Caco-2 (cell line): ENCODE measurements around the gene ODAD3. TPM values are rescaled to one million over a fixed set of nuclear protein-coding genes. Genes with fewer than 3 reads are reported as not detected.

Experiments
- BruUV-seq: library from RNA; stranded (reverse); fragments of 400-500 nt; replicated peaks from 2 replicates; lab custom pipeline; 2021; lab: Mats Ljungman, UMichigan
- CTCF ChIA-PET: fragments of 300-600 bp; sonication (Branson Sonifier 250); formaldehyde crosslinking; loops from one replicate; lab custom pipeline; 2022; ENCODE audit warnings: antibody characterized with exemption; lab: Charles Lee
- POLR2A ChIA-PET: fragments of 300-600 bp; sonication (Branson Sonifier 250); formaldehyde crosslinking; loops from one replicate; lab custom pipeline; 2022; ENCODE audit warnings: antibody characterized with exemption; lab: Charles Lee
- DNase-seq, 2 experiments: peaks; one replicate each; pipeline versions ENCODE4 v3.0.0 to v3.0.0-alpha.2; 2020 to 2022
- H3K27me3 ChIP-seq: replicated peaks from 2 replicates; pipeline ENCODE4 v1.6.0; 2011; ENCODE audit warnings: low read length; ENCODE audit not compliant: control insufficient read depth, insufficient read depth
- H3K36me3 ChIP-seq: 2 replicates; pipeline ENCODE4 v1.5.1; 2011; ENCODE audit warnings: low read length; ENCODE audit not compliant: control insufficient read depth, insufficient read depth
- H3K4me1 ChIP-seq: fragments of 250-450 bp; sonication (Bioruptor Pico); 2 replicates; pipeline ENCODE4 v1.5.1; 2020; ENCODE audit warnings: mild to moderate bottlenecking
- H3K4me3 ChIP-seq: 2 replicates; pipeline ENCODE4 v1.5.1; 2011; ENCODE audit warnings: low read depth, mild to moderate bottlenecking, control low read depth, low read length
- H3K9me3 ChIP-seq: fragments of 250-450 bp; sonication (Bioruptor Pico); 2 replicates; pipeline ENCODE4 v1.5.1; 2020; ENCODE audit warnings: mild to moderate bottlenecking, moderate library complexity
- H3K27ac Mint-ChIP-seq: one replicate; pipeline ENCODE4 v1.8.0; 2022; ENCODE audit warnings: mixed read lengths; ENCODE audit not compliant: unreplicated experiment
- H3K27me3 Mint-ChIP-seq: one replicate; pipeline ENCODE4 v1.8.0; 2022; ENCODE audit warnings: mixed read lengths; ENCODE audit not compliant: insufficient read depth, unreplicated experiment
- H3K36me3 Mint-ChIP-seq: one replicate; pipeline ENCODE4 v1.8.0; 2022; ENCODE audit warnings: mild to moderate bottlenecking, mixed read lengths; ENCODE audit not compliant: insufficient read depth, unreplicated experiment
- H3K4me1 Mint-ChIP-seq: one replicate; pipeline ENCODE4 v1.8.0; 2022; ENCODE audit warnings: low read depth, mixed read lengths; ENCODE audit not compliant: unreplicated experiment
- H3K4me3 Mint-ChIP-seq: one replicate; pipeline ENCODE4 v1.8.0; 2022; ENCODE audit warnings: mild to moderate bottlenecking, moderate library complexity, mixed read lengths; ENCODE audit not compliant: unreplicated experiment
- H3K9me3 Mint-ChIP-seq: one replicate; pipeline ENCODE4 v1.8.0; 2022; ENCODE audit warnings: mixed read lengths; ENCODE audit not compliant: unreplicated experiment
- CTCF ChIP-seq, 2 experiments: fragments of 200-600 bp in 1 of 2; IDR thresholded peaks; 1 replicate in 1 of 2; 2 replicates in 1 of 2; pipeline versions ENCODE4 v1.5.1 to v1.8.0; 2011 to 2022; ENCODE audit warnings: antibody characterized with exemption in 1 of 2, control low read depth in 1 of 2, inconsistent platforms in 1 of 2, low read depth in 1 of 2, low read length in 1 of 2, mild to moderate bottlenecking in 1 of 2, moderate library complexity in 1 of 2; ENCODE audit not compliant: insufficient read depth in 1 of 2, severe bottlenecking in 1 of 2, unreplicated experiment in 1 of 2
- intact Hi-C: fragments of 100-400 bp; cut with micrococcal nuclease; formaldehyde crosslinking; loops from one replicate; pipeline ENCODE4 v1.10.0; 2022; ENCODE audit not compliant: unreplicated experiment
- total RNA-seq: library from RNA; stranded (reverse); gene quantifications from 2 replicates; pipeline ENCODE4 v1.2.3, GENCODE V29; 2022

ODAD3 gene
- total RNA-seq, 1 experiment from 2014 or later, result not detected

DNA sequence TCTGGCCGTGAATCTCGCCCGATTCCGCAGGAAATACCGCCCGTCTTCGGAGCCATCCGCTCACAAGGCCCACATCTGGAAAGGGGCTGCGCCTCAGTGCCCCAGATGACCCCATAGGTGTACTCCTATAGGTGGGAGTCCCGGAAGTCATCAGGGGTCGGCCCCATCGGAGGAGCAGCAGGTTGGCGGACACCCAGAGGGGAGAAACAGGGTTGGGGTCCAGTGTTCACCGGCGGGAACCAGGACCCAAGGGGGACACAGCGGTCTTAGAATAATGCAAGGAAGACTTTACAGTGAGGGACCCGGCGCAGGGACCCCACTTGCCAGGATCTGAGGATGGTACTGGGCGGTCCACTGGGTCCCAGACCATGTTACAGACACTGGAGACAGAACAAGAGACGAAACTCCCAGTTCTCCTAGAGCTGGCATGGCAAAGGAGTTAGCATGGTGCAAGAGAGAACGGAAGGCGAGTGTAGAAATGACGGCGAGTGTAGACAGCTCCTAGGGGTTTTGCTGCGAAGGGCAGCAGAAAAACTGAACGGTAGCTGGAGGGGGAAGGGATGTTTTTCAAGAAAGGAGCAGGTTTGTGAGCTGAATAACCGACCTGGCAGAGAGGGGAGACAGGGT is 11.6 kb downstream of the ODAD3 start:
- no peaks in the 10 kb centered on the region for H3K9me3 ChIP-seq
- DNase-seq, result no peak
- ChIA-PET POLR2A (interaction anchor here (0.7 kb wide), 1 partner anchor 433 kb away, joined by 13 read pairs; no protein-coding TSS in a partner anchor), CTCF (interaction anchor here (0.9 kb wide), 1 partner anchor 42 kb away, joined by 3 read pairs; no protein-coding TSS in a partner anchor)
- intact Hi-C loops, result no loop called here
- no TSS peak for BruUV-seq
- Mint-ChIP-seq H3K36me3 (no peaks in the 10 kb centered on the region), H3K9me3 (no peaks in the 10 kb centered on the region), H3K27me3 (no peaks in the 10 kb centered on the region), H3K4me1 (peaks cover 6% of the 10 kb centered on the region), H3K4me3 (no peak overlapping the region), H3K27ac (no peak overlapping the region)
- H3K4me3 ChIP-seq, result no peak overlapping the region
- TF ChIP-seq CTCF (IDR thresholded peaks at IDR 0.05; ENCODE audit: insufficient read depth in 1 of 2, low read depth in 1 of 2, low read length in 1 of 2, severe bottlenecking in 1 of 2, unreplicated experiment in 1 of 2), result no peak
- H3K36me3 ChIP-seq, result no peaks in the 10 kb centered on the region
- no peaks in the 10 kb centered on the region for H3K4me1 ChIP-seq
- H3K27me3 ChIP-seq, result no peaks in the 10 kb centered on the region

DNA sequence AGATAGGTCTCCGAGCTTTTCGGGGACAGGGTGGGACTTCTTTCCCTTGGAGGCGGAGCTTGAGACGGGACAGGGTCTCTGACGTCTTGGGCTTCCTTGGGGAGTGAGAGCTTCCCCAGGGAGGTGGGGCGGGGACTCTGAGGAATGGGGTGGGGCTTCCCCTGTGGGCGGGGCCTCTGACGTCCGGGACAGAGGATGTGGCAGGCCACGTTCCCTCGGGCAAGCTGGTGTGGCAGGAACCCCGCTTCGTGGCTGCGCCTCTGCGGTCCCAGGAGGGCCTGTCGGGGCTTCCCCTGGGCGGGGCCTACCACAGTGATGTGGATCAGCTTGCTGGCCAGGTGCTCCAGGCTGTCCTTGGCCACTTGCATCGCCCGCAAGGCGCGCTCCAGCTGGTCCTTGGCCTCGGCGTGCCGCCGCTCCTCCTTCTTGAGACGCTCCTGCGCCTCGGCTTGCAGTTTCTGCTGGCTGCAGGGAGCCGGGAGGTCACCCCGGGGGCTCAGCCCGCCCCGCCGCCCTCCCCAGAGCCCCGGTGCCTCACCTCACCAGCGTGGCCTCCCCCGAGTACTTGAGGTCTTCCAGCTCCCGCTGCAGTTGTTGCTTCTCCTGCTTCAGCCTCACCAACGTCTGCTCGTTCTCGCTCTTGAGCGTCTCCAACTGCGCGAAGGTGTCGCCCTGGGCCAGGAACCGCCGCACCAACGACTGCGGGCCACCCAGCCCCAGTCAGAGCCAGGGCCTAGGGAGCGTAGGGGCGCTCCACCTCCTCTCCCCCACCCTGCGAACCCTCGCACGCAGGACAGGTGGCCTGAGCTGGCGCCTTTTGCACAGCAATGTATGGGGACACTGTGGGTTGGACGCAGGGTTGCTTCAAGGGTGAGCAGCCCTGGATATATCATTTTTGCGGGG is 12.5 kb downstream of the ODAD3 start:
- Histone ChIP-seq H3K4me1 (no peaks in the 10 kb centered on the region), H3K4me3 (no peak overlapping the region), H3K36me3 (no peaks in the 10 kb centered on the region), H3K27me3 (no peaks in the 10 kb centered on the region), H3K9me3 (no peaks in the 10 kb centered on the region)
- Mint-ChIP-seq H3K27ac (no peak overlapping the region), H3K4me3 (no peak overlapping the region), H3K9me3 (no peaks in the 10 kb centered on the region), H3K4me1 (peaks cover 6% of the 10 kb centered on the region), H3K36me3 (no peaks in the 10 kb centered on the region), H3K27me3 (no peaks in the 10 kb centered on the region)
- no peak for TF ChIP-seq CTCF (IDR thresholded peaks at IDR 0.05; ENCODE audit: insufficient read depth in 1 of 2, low read depth in 1 of 2, low read length in 1 of 2, severe bottlenecking in 1 of 2, unreplicated experiment in 1 of 2)
- ChIA-PET POLR2A (no interaction called here), CTCF (interaction anchor here (0.7 kb wide), 1 partner anchor 154 kb away, joined by 3 read pairs; no protein-coding TSS in a partner anchor)
- no TSS peak for BruUV-seq
- intact Hi-C loops, result no loop called here
- DNase-seq, result peak in 1 of 2 experiments; percentile 55

DNA sequence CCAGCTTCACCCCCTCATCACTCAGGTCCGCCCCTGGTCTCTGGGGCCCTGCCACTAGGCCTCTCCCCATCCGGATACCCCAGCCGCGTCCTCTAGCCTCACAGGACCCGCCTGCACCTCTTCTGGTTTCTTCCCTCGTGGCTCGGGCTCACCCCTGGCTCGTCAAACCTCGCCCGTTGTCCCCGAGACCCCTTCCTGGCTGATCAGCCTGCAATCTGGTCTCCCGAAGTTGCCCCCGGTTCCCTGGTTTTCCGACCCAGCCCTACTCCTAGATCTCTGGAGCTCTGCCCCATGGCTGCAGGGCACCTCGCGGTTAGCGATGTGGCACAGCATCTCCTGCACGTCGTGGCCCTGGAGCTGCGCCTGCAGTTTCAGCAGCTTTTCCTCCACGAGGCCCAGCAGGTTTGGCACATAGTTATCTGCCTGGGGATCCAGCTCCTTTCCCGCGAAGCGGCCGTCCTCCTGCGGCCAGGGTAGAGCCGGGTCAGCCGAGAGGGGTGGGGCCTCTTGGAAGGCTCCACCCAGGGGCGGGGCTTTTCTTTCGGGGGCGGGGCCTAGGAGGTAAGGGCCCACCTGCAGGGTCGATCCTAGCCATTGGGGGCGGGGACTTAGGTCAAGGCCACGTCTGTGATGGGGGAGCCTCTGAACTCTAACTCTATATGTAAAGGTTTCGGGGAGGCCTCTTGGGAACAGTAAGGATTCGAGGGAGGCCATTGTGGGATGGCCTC is 13.4 kb downstream of the ODAD3 start:
- POLR2A ChIA-PET, result no interaction called here
- Histone ChIP-seq H3K9me3 (no peaks in the 10 kb centered on the region), H3K4me3 (no peak overlapping the region), H3K36me3 (no peaks in the 10 kb centered on the region), H3K4me1 (no peaks in the 10 kb centered on the region), H3K27me3 (no peaks in the 10 kb centered on the region)
- peaks cover 6% of the 10 kb centered on the region for H3K4me1 Mint-ChIP-seq
- H3K36me3 Mint-ChIP-seq, result peaks cover 2% of the 10 kb centered on the region
- no TSS peak for BruUV-seq
- no peak overlapping the region for H3K27ac Mint-ChIP-seq
- no peaks in the 10 kb centered on the region for H3K27me3 Mint-ChIP-seq
- intact Hi-C loops, result no loop called here
- no peaks in the 10 kb centered on the region for H3K9me3 Mint-ChIP-seq
- no peak for TF ChIP-seq CTCF (IDR thresholded peaks at IDR 0.05; ENCODE audit: insufficient read depth in 1 of 2, low read depth in 1 of 2, low read length in 1 of 2, severe bottlenecking in 1 of 2, unreplicated experiment in 1 of 2)
- peak in 1 of 2 experiments; percentile 24 for DNase-seq
- H3K4me3 Mint-ChIP-seq, result no peak overlapping the region
- CTCF ChIA-PET, result interaction anchor here (0.7 kb wide), 1 partner anchor 154 kb away, joined by 3 read pairs; no protein-coding TSS in a partner anchor
